Measurements from ENCODE around the gene SEMA4A.
A peak's percentile ranks its signal among the peaks of the same experiment; 100 is the strongest.
"Not testable (repeated sequence)": the region's sequence is repeated elsewhere in the genome, so short reads cannot be mapped to it uniquely, and the experiment has no call there.

SEMA4A gene

DNA sequence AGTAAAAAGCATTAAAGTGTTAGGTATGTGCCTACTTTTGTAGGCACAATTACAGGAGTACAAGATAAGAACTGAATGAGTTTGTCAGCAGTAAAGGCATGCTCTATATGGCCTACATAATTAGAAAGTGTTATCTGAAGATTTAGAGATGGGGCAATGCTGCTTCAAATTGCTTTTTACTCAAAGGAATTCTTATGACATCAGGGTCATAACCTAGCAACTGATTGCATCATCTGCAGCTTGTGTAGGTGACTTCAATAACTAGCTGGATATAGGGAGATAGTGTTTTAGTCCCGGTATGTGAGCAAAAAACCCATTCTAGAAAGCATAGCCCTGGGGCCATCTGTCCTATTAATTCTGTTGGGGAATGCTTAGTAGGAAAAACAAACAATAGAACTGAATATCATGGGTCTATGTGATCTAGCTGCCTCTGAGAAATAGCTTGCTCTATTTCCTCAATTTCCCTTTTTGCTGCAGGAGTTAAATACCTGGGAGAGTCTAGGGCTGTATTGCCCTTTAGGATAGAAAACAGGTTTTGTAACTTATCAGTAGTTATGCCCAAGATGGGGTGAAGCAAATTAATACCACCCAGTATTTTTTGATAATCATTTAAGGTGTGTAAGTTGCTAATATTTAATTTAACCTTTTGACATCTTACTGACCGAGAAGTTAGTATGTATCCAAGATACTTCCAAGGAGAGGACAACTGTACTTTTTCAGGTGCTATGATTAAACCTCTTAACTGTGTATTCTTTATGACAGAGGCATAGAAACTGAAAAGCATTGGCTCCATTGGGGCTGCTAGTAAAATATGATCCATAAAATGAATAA lies 33.2 kb downstream of the SEMA4A start:
- not testable (repeated sequence) for H3K27me3 ChIP-seq (ENCODE audit: insufficient read depth, low read length, poor library complexity, severe bottlenecking); H3F3A ChIP-seq (ENCODE audit: low read depth); H3K9me3 ChIP-seq (ENCODE audit: insufficient read depth, low read depth, low read length); H3K9me2 ChIP-seq (replicated peaks; ENCODE audit: low read depth, low read length); H3K4me1 ChIP-seq (ENCODE audit: insufficient read depth, low read length, poor library complexity, severe bottlenecking); H3K4me3 ChIP-seq (ENCODE audit: low read length, poor library complexity, severe bottlenecking); H3K9ac ChIP-seq (ENCODE audit: low read depth, low read length, poor library complexity, severe bottlenecking); H3K4me2 ChIP-seq (ENCODE audit: low read depth, low read length, poor library complexity, severe bottlenecking); H3K36me3 ChIP-seq (ENCODE audit: insufficient read depth, low read length); H3K79me2 ChIP-seq (ENCODE audit: insufficient read depth, low read length); H2AFZ ChIP-seq (ENCODE audit: low read length); H4K20me1 ChIP-seq (ENCODE audit: insufficient read depth, low read length, poor library complexity, severe bottlenecking)

- not testable (repeated sequence) for H4K20me1 ChIP-seq (ENCODE audit: insufficient read depth, low read length, poor library complexity, severe bottlenecking); H3K27me3 ChIP-seq (ENCODE audit: insufficient read depth, low read length, poor library complexity, severe bottlenecking); H3K4me2 ChIP-seq (ENCODE audit: low read depth, low read length, poor library complexity, severe bottlenecking); H2AFZ ChIP-seq (ENCODE audit: low read length); H3K9ac ChIP-seq (ENCODE audit: low read depth, low read length, poor library complexity, severe bottlenecking); H3K9me3 ChIP-seq (ENCODE audit: insufficient read depth, low read depth, low read length); H3K36me3 ChIP-seq (ENCODE audit: insufficient read depth, low read length); H3F3A ChIP-seq (ENCODE audit: low read depth); H3K9me2 ChIP-seq (replicated peaks; ENCODE audit: low read depth, low read length); H3K4me3 ChIP-seq (ENCODE audit: low read length, poor library complexity, severe bottlenecking); H3K4me1 ChIP-seq (ENCODE audit: insufficient read depth, low read length, poor library complexity, severe bottlenecking)
- peaks cover 19% of the 10 kb centered on the region for H3K79me2 ChIP-seq (ENCODE audit: insufficient read depth, low read length)
Measured at GRCh38 chr1:156190265-156190664, 36.9 kb downstream of the SEMA4A start.

DNA sequence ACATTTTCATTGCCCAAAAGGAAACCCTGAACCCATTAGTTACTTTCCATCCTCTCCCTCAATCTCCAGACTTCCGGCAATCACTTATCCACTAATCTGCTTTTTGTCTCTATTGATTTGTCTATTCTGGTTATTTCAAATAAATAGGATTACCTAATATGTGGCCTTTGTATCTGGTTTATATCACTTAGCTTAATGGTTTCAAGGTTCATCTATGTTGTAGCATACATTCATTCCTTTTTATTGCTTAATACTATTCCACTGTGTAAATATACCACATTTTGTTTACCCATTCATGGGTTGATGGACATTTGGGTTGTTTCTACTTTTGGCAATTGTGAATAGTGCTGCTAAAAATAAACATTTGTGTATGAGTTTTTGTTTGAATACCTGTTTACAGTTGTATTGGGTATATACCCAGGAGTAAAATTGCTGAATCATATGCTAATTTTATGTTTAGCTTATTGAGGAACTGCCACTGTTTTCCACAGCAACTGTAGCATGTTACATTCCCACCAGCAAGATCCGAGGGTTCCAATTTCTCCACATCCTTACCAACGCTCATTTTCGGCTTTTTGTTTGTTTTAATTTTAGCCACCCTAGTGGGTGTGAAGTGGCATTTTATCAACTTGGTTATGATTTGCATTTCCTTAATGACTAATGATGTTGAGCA lies 38.0 kb downstream of the SEMA4A start:
- H3K9ac ChIP-seq (ENCODE audit: low read depth, low read length, poor library complexity, severe bottlenecking), result no peak overlapping the region
- H3K36me3 ChIP-seq (ENCODE audit: insufficient read depth, low read length), result no peaks in the 10 kb centered on the region
- no peak for TF ChIP-seq EZH2phosphoT487 (IDR thresholded peaks at IDR 0.05; ENCODE audit: borderline replicate concordance)
- TF ChIP-seq, protein P1, sequence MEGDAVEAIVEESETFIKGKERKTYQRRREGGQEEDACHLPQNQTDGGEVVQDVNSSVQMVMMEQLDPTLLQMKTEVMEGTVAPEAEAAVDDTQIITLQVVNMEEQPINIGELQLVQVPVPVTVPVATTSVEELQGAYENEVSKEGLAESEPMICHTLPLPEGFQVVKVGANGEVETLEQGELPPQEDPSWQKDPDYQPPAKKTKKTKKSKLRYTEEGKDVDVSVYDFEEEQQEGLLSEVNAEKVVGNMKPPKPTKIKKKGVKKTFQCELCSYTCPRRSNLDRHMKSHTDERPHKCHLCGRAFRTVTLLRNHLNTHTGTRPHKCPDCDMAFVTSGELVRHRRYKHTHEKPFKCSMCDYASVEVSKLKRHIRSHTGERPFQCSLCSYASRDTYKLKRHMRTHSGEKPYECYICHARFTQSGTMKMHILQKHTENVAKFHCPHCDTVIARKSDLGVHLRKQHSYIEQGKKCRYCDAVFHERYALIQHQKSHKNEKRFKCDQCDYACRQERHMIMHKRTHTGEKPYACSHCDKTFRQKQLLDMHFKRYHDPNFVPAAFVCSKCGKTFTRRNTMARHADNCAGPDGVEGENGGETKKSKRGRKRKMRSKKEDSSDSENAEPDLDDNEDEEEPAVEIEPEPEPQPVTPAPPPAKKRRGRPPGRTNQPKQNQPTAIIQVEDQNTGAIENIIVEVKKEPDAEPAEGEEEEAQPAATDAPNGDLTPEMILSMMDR (conservative IDR thresholded peaks at IDR 0.05; ENCODE audit: low read length), result no peak
- H2AFZ ChIP-seq (ENCODE audit: low read length), result no peak overlapping the region
- H3K9me2 ChIP-seq (replicated peaks; ENCODE audit: low read depth, low read length), result no peaks in the 10 kb centered on the region
- H3K9me3 ChIP-seq (ENCODE audit: insufficient read depth, low read depth, low read length), result no peaks in the 10 kb centered on the region
- H3K79me2 ChIP-seq (ENCODE audit: insufficient read depth, low read length), result peaks cover 31% of the 10 kb centered on the region
- no peak overlapping the region for H3K4me2 ChIP-seq (ENCODE audit: low read depth, low read length, poor library complexity, severe bottlenecking)
- H3F3A ChIP-seq (ENCODE audit: low read depth), result no peaks in the 10 kb centered on the region
- H3K4me3 ChIP-seq (ENCODE audit: low read length, poor library complexity, severe bottlenecking), result no peak overlapping the region
- no peaks in the 10 kb centered on the region for H3K27me3 ChIP-seq (ENCODE audit: insufficient read depth, low read length, poor library complexity, severe bottlenecking)
- H3K4me1 ChIP-seq (ENCODE audit: insufficient read depth, low read length, poor library complexity, severe bottlenecking), result peaks cover 19% of the 10 kb centered on the region
- peaks cover 8% of the 10 kb centered on the region for H4K20me1 ChIP-seq (ENCODE audit: insufficient read depth, low read length, poor library complexity, severe bottlenecking)

DNA sequence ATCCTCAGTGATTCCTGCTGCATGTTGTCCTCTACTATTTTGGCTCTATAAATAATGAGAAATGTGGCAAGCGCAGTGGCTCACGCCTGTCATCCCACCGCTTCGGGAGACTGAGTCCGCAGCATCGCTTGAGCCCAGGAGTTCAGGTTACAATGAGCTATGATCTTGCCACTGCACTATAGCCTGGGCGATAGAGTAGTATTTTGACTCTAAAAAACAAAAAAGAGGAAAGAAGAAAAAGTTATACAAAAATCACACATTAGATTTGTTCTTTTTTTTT lies 39.8 kb downstream of the SEMA4A start:
- TF ChIP-seq, protein P1 (conservative IDR thresholded peaks at IDR 0.05; ENCODE audit: low read length), result no peak
- TF ChIP-seq EZH2phosphoT487 (IDR thresholded peaks at IDR 0.05; ENCODE audit: borderline replicate concordance), result no peak
- H3K4me2 ChIP-seq (ENCODE audit: low read depth, low read length, poor library complexity, severe bottlenecking), result peak overlapping the region; percentile 100
- no peaks in the 10 kb centered on the region for H3K27me3 ChIP-seq (ENCODE audit: insufficient read depth, low read length, poor library complexity, severe bottlenecking)
- peak overlapping the region; percentile 92 for H3K4me3 ChIP-seq (ENCODE audit: low read length, poor library complexity, severe bottlenecking)
- H3F3A ChIP-seq (ENCODE audit: low read depth), result no peaks in the 10 kb centered on the region
- H2AFZ ChIP-seq (ENCODE audit: low read length), result peak overlapping the region; percentile 87
- H3K9ac ChIP-seq (ENCODE audit: low read depth, low read length, poor library complexity, severe bottlenecking), result peak overlapping the region; percentile 93
- no peaks in the 10 kb centered on the region for H3K36me3 ChIP-seq (ENCODE audit: insufficient read depth, low read length)
- H3K4me1 ChIP-seq (ENCODE audit: insufficient read depth, low read length, poor library complexity, severe bottlenecking), result peaks cover 34% of the 10 kb centered on the region
- H3K9me2 ChIP-seq (replicated peaks; ENCODE audit: low read depth, low read length), result no peaks in the 10 kb centered on the region
- peaks cover 10% of the 10 kb centered on the region for H4K20me1 ChIP-seq (ENCODE audit: insufficient read depth, low read length, poor library complexity, severe bottlenecking)
- H3K9me3 ChIP-seq (ENCODE audit: insufficient read depth, low read depth, low read length), result no peaks in the 10 kb centered on the region
- H3K79me2 ChIP-seq (ENCODE audit: insufficient read depth, low read length), result peaks cover 47% of the 10 kb centered on the region

All from Loucy (cell line).